Activated CD8-positive, alpha-beta T cell treated with anti-CD3 and anti-CD28 coated beads for 36 hours (primary cell): ENCODE data around the gene ITPRIPL2. TPM values are rescaled to one million over a fixed set of nuclear protein-coding genes. Genes with fewer than 3 reads are reported as not detected.

Experiments used
- ATAC-seq: fragments of 200-7000 bp; cut with Tn5 transposase; one replicate; pipeline ENCODE4 v1.10.0; 2021; ENCODE audit warnings: mild to moderate bottlenecking, moderate library complexity
- CTCF ChIA-PET: fragments of 350-600 bp; sonication (Branson Sonifier 250); formaldehyde crosslinking; loops from one replicate; lab custom pipeline; 2021; ENCODE audit warnings: antibody characterized with exemption; lab: Charles Lee
- POLR2A ChIA-PET: fragments of 350-600 bp; sonication (Branson Sonifier 250); formaldehyde crosslinking; loops from one replicate; lab custom pipeline; 2021; ENCODE audit warnings: antibody characterized with exemption; lab: Charles Lee
- DNase-seq: peaks from one replicate; pipeline ENCODE4 v3.0.0-alpha.2; 2020
- H3K27ac Mint-ChIP-seq: one replicate; pipeline ENCODE4 v1.8.0; 2021; ENCODE audit warnings: mild to moderate bottlenecking, mixed read lengths
- H3K27me3 Mint-ChIP-seq: one replicate; pipeline ENCODE4 v1.8.0; 2021; ENCODE audit warnings: mixed read lengths
- H3K36me3 Mint-ChIP-seq: one replicate; pipeline ENCODE4 v1.8.0; 2021; ENCODE audit warnings: low read depth, mixed read lengths
- H3K4me1 Mint-ChIP-seq: one replicate; pipeline ENCODE4 v1.8.0; 2021; ENCODE audit warnings: low read depth, mixed read lengths
- H3K4me3 Mint-ChIP-seq: one replicate; pipeline ENCODE4 v1.8.0; 2021; ENCODE audit warnings: mild to moderate bottlenecking, moderate library complexity, mixed read lengths
- H3K9me3 Mint-ChIP-seq: one replicate; pipeline ENCODE4 v1.8.0; 2021; ENCODE audit warnings: mixed read lengths
- CTCF ChIP-seq: fragments of 200-600 bp; IDR thresholded peaks from one replicate; pipeline ENCODE4 v1.8.0; 2022; ENCODE audit warnings: antibody characterized with exemption, mild to moderate bottlenecking
- intact Hi-C: fragments of 100-400 bp; cut with micrococcal nuclease; formaldehyde crosslinking; loops from one replicate; pipeline ENCODE4 v1.10.0; 2022
- total RNA-seq, 2 experiments: library from RNA; stranded (reverse); gene quantifications; one replicate each; pipeline ENCODE4 v1.2.3, GENCODE V29; 2021

The ITPRIPL2 gene
- total RNA-seq, 2 experiments from 2014 or later, result 1.3 to 1.9 TPM

- Mint-ChIP-seq H3K36me3 (no peaks in the 10 kb centered on the region), H3K27ac (no peak overlapping the region), H3K9me3 (peaks cover 4% of the 10 kb centered on the region), H3K4me1 (peaks cover 31% of the 10 kb centered on the region), H3K27me3 (peaks cover 12% of the 10 kb centered on the region), H3K4me3 (no peak overlapping the region)
- ChIA-PET CTCF (no interaction called here), POLR2A (interaction anchor here (1.2 to 1.5 kb wide), 2 partner anchors 7 to 10 kb away, joined by 3 to 4 read pairs; no protein-coding TSS in a partner anchor)
- TF ChIP-seq CTCF, result no peak
- DNase-seq (no peak), ATAC-seq (no peak)
- intact Hi-C loops, result no loop called here
Measured at GRCh38 chr16:19126300-19126699, 12.5 kb downstream of the ITPRIPL2 start.

GRCh38 chr16:19127205-19127604, 13.4 kb downstream of the ITPRIPL2 start:
- peaks cover 32% of the 10 kb centered on the region for H3K4me1 Mint-ChIP-seq
- H3K27ac Mint-ChIP-seq, result no peak overlapping the region
- no peak overlapping the region for H3K4me3 Mint-ChIP-seq
- POLR2A ChIA-PET, result interaction anchor here (1.2 to 1.5 kb wide), 2 partner anchors 8 to 11 kb away, joined by 3 to 4 read pairs; no protein-coding TSS in a partner anchor
- intact Hi-C loops, result no loop called here
- H3K36me3 Mint-ChIP-seq, result no peaks in the 10 kb centered on the region
- TF ChIP-seq CTCF, result no peak
- peaks cover 4% of the 10 kb centered on the region for H3K9me3 Mint-ChIP-seq
- peaks cover 12% of the 10 kb centered on the region for H3K27me3 Mint-ChIP-seq
- DNase-seq (no peak), ATAC-seq (peak; percentile 46)
- CTCF ChIA-PET, result interaction anchor here (0.7 kb wide), 1 partner anchor 40 kb away, joined by 3 read pairs; no protein-coding TSS in a partner anchor

- ATAC-seq (peak; percentile 43), DNase-seq (no peak)
- H3K4me1 Mint-ChIP-seq, result peaks cover 32% of the 10 kb centered on the region
- H3K9me3 Mint-ChIP-seq, result peaks cover 4% of the 10 kb centered on the region
- peak overlapping the region; percentile 32 for H3K27ac Mint-ChIP-seq
- ChIA-PET CTCF (interaction anchor here (0.7 kb wide), 1 partner anchor 41 kb away, joined by 3 read pairs; no protein-coding TSS in a partner anchor), POLR2A (interaction anchor here (1.2 kb wide), 1 partner anchor 9 kb away, joined by 3 read pairs; no protein-coding TSS in a partner anchor)
- peaks cover 8% of the 10 kb centered on the region for H3K27me3 Mint-ChIP-seq
- no peak for TF ChIP-seq CTCF
- no peak overlapping the region for H3K4me3 Mint-ChIP-seq
- intact Hi-C loops, result no loop called here
- H3K36me3 Mint-ChIP-seq, result no peaks in the 10 kb centered on the region
Measured at GRCh38 chr16:19127674-19128131, 13.9 kb downstream of the ITPRIPL2 start.

- ChIA-PET POLR2A (no interaction called here), CTCF (no interaction called here)
- TF ChIP-seq CTCF, result no peak
- DNase-seq (no peak), ATAC-seq (no peak)
- Mint-ChIP-seq H3K4me3 (no peak overlapping the region), H3K27me3 (peaks cover 8% of the 10 kb centered on the region), H3K9me3 (peaks cover 4% of the 10 kb centered on the region), H3K27ac (no peak overlapping the region), H3K36me3 (no peaks in the 10 kb centered on the region), H3K4me1 (peaks cover 32% of the 10 kb centered on the region)
- intact Hi-C loops, result no loop called here
Measured at GRCh38 chr16:19128454-19129200, 14.9 kb downstream of the ITPRIPL2 start.

- Mint-ChIP-seq H3K4me3 (no peak overlapping the region), H3K4me1 (peaks cover 32% of the 10 kb centered on the region), H3K9me3 (peaks cover 4% of the 10 kb centered on the region), H3K27ac (peak overlapping the region; percentile 54), H3K27me3 (peaks cover 5% of the 10 kb centered on the region), H3K36me3 (no peaks in the 10 kb centered on the region)
- DNase-seq (no peak), ATAC-seq (no peak)
- CTCF ChIA-PET, result no interaction called here
- TF ChIP-seq CTCF, result no peak
- intact Hi-C loops, result no loop called here
- POLR2A ChIA-PET, result interaction anchor here (1.3 kb wide), 1 partner anchor 11 kb away, joined by 3 read pairs; no protein-coding TSS in a partner anchor
Measured at GRCh38 chr16:19130385-19130784, 16.6 kb downstream of the ITPRIPL2 start.
